H7 (cell line): ENCODE results near the gene KCNAB2. TPM values are rescaled to one million over a fixed set of nuclear protein-coding genes. Genes with fewer than 3 reads are reported as not detected.

Experiments used
- DNase-seq: peaks from one replicate; pipeline ENCODE4 v3.0.0; 2012
- H3K27me3 ChIP-seq: 2 replicates; pipeline ENCODE4 v1.6.0; 2011; ENCODE audit warnings: mild to moderate bottlenecking, low read length; ENCODE audit not compliant: control insufficient read depth, insufficient read depth
- H3K36me3 ChIP-seq: replicated peaks from 2 replicates; pipeline ENCODE4 v1.5.1; 2011; ENCODE audit warnings: low read length; ENCODE audit not compliant: control insufficient read depth, insufficient read depth
- H3K4me3 ChIP-seq: 2 replicates; pipeline ENCODE4 v1.5.1; 2011; ENCODE audit warnings: low read depth, mild to moderate bottlenecking, control low read depth, low read length, moderate library complexity; ENCODE audit not compliant: insufficient read depth
- total RNA-seq: library from RNA; depleted of rRNA; stranded (reverse); fragments of >200 nt; shearing (Covaris generic); gene quantifications from 2 replicates; pipeline ENCODE4 v1.2.3, GENCODE V29; 2014

Gene KCNAB2
- total RNA-seq, 1 experiment from 2014 or later = 6.6 TPM

DNA sequence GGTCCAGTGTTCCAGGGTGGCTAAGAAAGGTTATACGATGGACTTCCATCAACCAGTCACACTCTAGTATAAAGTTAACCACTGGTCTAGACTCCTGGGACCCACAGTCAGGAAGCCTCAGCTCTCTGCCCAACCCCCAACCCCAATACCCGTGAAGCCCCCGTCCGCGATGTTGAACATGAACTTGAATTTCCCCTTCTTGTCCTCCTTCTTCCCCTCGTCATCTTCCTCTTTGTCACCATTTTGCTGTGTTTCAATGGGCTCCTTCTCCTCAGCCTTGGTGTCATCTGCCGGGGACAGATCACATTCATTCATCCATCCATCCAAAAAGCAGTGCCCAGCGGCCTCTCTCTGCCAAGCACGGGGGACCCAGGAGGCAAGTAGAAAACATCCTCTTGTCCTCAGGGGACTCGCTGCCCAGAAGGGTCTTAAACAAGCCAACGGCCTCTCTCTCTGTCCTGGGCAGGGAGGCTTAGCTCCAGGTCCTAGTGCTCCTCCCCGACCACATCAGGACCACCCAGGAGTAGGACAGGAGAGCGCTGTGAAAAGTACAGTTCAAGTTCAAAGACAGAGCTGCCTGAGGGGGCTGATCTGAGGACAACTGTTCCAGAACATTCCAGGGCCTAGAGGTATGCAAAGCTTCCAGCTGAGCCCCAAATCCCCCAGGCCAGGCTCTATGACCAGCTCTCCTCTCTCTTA, 66.5 kb downstream of the KCNAB2 start:
- Histone ChIP-seq H3K4me3 (no peak overlapping the region), H3K27me3 (no peaks in the 10 kb centered on the region), H3K36me3 (no peaks in the 10 kb centered on the region)
- no peak for DNase-seq

DNA sequence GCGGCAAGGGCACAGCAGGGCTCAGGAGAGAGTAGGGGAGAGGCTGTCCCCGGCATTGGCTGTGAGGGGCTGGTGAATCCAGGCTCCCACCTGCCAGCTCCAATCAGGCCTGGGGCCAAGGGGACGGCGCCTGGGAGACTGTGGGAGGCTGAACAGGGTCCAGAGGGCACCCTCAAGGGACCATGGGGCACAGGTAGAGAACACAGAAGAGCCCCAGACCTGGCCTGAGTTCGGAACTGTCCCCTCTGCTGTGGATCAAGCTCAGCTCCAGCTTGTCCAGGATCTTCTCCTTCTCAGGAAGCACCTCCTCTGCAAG, 67.0 kb downstream of the KCNAB2 start:
- H3K27me3 ChIP-seq = no peaks in the 10 kb centered on the region
- no peak for DNase-seq
- no peak overlapping the region for H3K4me3 ChIP-seq
- H3K36me3 ChIP-seq = no peaks in the 10 kb centered on the region

DNA sequence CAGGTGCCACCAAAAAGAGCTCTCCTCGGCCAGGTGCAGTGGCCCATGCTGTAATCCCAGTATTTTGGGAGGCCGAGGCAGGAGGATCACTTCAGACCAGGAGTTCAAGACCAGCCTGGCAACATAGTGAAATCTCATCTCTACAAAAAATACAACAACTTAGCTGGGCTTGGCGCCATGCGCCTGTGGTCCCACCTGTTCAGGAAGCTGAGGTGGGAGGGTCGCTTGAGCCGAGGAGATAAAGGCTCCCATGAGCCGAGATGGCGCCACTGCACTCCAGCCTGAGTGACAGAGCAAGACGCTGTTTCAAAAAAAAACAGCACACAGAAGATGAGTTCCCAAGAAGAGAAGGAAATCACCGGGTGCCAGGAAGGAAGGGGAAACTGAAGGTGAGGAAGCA, 67.4 kb downstream of the KCNAB2 start:
- Histone ChIP-seq H3K36me3 (no peaks in the 10 kb centered on the region), H3K4me3 (no peak overlapping the region), H3K27me3 (no peaks in the 10 kb centered on the region)
- DNase-seq = no peak

DNA sequence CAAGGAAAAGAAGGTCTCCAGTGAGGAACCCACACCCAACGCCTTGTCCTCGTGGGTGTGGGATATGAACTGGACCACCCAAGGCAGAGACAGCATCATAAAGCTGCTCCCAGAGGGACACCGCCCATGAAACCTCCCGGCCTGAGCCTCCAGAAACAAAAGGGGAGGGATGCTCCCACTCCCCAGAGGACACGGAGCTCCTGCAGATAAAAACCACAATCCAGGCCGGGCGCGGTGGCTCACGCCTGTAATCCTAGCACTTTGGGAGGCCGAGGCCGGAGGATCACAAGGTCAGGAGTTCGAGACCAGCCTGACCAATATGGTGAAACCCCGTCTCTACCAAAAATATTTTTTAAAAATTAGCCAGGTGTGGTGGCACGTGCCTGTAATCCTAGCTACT, 68.1 kb downstream of the KCNAB2 start:
- no peak for DNase-seq
- no peak overlapping the region for H3K4me3 ChIP-seq
- H3K36me3 ChIP-seq = no peaks in the 10 kb centered on the region
- H3K27me3 ChIP-seq = no peaks in the 10 kb centered on the region

DNA sequence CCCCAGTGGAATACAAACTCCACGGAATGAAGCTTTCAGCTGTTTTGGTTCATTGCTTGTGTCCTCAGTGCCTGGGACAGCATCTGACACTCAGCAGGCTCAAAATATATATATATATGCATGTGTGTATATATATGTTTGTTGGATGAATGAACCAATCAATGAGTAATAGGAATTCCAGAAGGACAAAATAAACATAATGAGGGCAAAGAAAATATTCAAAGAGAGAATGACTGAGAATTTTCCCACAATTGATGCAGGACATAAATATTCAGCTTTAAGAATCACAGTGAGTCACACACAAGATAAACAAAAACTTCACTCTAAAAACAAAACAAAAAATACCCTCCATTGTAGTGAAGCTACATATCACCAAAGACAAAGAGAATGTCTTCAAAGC, 70.4 kb downstream of the KCNAB2 start:
- H3K27me3 ChIP-seq = no peaks in the 10 kb centered on the region
- no peaks in the 10 kb centered on the region for H3K36me3 ChIP-seq
- no peak overlapping the region for H3K4me3 ChIP-seq
- no peak for DNase-seq

DNA sequence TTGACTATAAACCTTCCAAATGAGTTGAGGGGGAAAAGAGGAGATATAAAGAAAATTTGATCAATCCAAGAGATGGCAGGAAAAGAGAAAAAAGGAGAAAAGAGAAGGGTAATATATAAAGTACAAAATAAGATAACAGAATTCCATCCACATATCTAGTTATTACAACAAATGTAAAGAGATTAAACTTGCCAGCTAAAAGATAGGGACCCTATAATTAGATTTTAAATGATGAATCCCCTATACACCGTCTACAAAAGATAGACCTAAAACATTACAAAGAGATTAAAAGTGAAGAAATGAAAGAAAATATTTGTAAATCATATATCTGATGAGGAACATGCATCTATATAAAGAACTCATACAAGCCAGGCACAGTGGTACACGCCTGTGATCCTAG, 71.4 kb downstream of the KCNAB2 start:
- no peak for DNase-seq
- no peaks in the 10 kb centered on the region for H3K36me3 ChIP-seq
- no peaks in the 10 kb centered on the region for H3K27me3 ChIP-seq
- H3K4me3 ChIP-seq = no peak overlapping the region

DNA sequence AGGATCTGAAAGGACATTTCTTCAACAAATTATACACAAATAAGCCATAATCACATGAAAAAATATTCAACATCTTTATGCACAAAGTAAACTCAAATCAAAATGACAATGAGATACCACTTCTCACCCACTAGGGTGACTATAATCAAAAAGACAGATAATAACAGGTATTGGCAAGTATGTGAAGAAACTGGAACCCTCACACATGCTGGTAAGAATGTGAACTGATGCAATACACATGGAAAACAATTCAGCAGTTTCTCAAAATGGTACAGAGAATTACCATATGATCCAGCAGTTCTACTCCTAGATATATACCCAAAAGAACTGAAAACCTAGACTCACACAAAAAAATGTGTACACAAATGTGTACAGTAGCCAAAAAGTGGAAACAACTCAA, 71.9 kb downstream of the KCNAB2 start:
- no peak overlapping the region for H3K4me3 ChIP-seq
- no peak for DNase-seq
- H3K27me3 ChIP-seq = no peaks in the 10 kb centered on the region
- H3K36me3 ChIP-seq = no peaks in the 10 kb centered on the region

DNA sequence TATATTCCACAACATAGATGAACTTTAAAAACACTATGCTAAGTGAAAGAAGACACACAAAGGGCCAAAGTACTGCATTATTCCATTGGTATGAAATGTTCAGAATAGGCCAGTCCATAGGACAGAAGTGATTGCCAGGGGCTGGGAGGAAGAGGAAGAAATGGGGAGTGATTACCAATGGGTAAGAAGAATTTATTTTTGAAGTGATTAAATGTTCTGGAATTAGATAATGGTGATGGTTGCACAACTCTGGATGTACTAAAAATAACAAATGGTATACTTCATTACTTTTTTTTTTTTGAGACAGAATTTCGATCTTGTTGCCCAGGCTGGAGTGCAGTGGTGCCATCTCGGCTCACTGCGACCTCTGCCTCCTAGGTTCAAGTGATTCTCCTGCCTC, 72.7 kb downstream of the KCNAB2 start:
- H3K4me3 ChIP-seq = no peak overlapping the region
- no peaks in the 10 kb centered on the region for H3K36me3 ChIP-seq
- DNase-seq = no peak
- H3K27me3 ChIP-seq = no peaks in the 10 kb centered on the region

DNA sequence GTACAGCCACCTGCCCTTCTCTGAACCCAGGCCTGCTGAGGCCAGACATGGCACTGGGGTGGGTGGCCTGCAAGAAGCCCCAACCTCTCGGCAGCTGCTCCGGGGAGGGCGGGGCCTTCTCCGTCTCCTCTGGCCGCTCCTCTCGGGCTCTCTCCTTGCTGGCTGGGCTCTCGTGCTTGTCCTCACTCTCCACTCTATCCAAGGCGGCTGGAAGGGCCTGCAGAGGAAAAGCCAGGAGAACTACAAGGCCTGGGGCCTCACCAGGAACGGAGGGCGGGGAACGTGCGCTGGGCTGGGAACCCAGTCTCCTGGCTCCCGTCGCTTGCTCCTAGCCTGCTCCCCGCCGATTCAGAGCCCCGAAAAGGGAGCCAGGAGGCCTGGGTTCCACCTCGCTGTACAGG, 75.3 kb downstream of the KCNAB2 start:
- Histone ChIP-seq H3K4me3 (no peak overlapping the region), H3K36me3 (no peaks in the 10 kb centered on the region), H3K27me3 (no peaks in the 10 kb centered on the region)
- DNase-seq = peak; percentile 59

DNA sequence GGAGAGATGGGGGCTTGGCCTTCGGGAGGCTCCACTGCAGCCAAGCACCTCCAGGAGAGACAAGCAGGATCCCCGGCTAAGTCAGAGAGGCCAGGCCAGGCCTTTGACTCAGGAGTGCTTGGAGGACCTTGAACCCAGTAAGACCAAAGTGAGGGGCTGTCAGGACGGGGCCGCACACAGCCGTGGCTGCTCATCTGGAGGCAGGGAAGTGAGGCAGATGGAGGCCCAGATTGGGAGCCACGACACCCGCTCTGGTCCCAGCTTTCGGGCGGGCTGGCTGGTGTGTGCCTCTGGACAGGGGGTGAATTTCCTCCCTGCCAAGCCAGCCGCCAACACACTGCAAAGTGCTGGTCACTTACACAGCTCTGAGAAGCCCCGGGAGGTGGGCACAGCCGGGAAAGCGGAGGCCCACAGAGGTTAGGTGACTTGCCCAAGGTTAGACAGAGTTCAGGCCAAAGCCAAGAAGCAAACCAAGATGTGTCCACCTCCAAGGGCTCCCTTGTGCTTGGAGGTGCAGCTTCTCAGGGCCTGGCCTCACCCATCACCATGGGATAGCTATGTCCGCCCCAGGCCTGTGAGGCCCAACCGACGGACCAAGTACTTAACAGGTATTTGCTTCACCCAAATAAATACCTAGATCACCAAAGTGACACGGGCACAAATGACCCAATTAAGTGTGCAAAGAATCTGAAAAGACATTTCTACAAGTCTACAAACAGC, 76.1 kb downstream of the KCNAB2 start:
- DNase-seq = peak; percentile 48
- no peaks in the 10 kb centered on the region for H3K36me3 ChIP-seq
- peaks cover under 1% of the 10 kb centered on the region; the same call in 1 of the 2 replicates for H3K27me3 ChIP-seq
- H3K4me3 ChIP-seq = no peak overlapping the region

DNA sequence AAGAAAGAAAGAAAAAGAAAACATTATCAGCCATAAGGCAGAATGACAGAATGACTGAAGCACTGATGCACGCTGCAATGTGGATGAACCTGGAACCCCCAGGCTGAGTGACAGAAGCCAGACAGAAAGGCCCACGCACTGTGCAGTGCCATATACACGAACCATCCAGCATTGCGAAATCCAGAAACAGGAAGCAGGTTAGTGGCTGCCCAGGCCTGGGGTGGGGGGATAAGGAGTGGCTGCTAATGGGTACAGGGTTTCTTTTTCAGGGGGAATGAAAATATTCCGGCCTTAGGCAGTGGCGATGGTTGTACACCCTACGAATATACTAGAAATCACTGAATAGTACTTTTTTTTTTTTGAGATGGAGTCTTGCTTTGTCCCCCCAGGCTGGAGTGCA, 77.4 kb downstream of the KCNAB2 start:
- Histone ChIP-seq H3K4me3 (no peak overlapping the region), H3K36me3 (no peaks in the 10 kb centered on the region), H3K27me3 (peaks cover 4% of the 10 kb centered on the region; the same call in 1 of the 2 replicates)
- no peak for DNase-seq

DNA sequence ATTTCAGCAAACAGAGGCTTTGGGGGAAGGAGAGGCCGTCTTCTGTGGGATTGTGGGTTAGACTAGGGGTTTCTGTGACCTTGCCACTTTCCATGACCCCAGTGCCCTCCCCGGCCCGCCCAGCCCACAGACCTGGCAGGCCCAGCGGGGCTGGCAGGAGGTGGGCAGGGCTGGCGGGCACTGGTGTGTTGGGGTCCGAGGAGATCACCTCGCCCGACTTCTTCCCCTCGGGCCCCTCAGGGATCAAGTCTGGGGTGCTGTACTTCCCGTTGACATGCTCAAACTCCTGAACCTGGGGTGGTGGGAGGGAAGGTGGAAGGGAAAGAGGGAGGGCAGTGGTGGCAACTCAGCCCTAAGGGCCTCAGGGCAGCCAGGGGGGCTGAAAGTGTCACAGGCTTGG, 78.1 kb downstream of the KCNAB2 start:
- Histone ChIP-seq H3K27me3 (peaks cover 10% of the 10 kb centered on the region; the same call in 1 of the 2 replicates), H3K4me3 (no peak overlapping the region), H3K36me3 (no peaks in the 10 kb centered on the region)
- no peak for DNase-seq

DNA sequence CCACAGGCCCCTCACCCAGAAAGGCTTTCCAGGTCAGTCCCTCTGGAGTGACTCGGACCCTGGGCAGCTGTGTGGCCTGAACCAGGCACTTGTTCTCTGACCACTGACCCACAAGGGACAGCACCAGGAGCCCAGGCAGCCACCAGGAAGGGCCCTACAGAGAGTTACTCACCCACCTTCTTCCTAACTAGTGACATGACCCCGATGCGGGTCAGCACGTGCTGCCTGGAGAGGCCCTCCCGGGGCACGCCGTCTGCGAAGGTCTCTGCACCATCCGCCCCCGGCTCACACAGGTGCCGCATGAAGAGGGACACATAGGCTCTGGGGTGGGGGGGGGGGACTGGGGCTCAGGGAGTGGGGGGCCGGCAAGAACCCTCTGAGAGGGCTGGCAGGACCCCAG, 78.7 kb downstream of the KCNAB2 start:
- H3K4me3 ChIP-seq = no peak overlapping the region
- DNase-seq = no peak
- H3K36me3 ChIP-seq = no peaks in the 10 kb centered on the region
- H3K27me3 ChIP-seq = peaks cover 11% of the 10 kb centered on the region; the same call in 1 of the 2 replicates

DNA sequence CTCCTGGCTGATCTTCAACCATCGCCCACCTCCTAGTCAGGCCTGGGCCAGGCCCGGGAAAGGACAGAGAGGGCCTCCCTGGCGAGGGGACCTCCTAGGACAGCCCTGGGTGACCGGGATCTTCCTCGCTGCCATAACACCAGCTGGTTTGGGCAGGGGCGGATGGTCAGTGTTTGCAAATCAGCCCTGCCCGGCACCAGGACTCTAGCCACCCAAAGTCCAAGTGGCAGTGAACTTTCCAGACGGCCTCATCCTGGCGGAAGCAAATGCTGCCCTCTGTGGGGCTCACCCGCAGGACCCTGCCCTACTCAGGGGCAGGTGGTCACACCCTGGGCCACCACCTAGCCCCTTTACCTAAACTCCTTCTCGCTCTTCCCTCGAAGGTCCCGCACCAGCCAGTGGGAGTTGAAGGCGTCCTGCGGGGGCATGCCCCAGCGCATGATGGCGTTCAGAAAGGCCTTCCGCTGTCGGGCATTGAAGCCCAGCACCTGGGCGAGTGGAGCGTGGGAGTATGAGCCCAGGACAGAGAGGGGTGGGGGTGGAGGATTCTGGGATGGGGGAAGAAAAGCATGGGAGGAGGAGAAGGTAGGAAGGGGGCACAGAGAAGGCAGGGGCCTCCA, 79.2 kb downstream of the KCNAB2 start:
- peaks cover 11% of the 10 kb centered on the region; the same call in 1 of the 2 replicates for H3K27me3 ChIP-seq
- no peaks in the 10 kb centered on the region for H3K36me3 ChIP-seq
- no peak overlapping the region for H3K4me3 ChIP-seq
- no peak for DNase-seq

DNA sequence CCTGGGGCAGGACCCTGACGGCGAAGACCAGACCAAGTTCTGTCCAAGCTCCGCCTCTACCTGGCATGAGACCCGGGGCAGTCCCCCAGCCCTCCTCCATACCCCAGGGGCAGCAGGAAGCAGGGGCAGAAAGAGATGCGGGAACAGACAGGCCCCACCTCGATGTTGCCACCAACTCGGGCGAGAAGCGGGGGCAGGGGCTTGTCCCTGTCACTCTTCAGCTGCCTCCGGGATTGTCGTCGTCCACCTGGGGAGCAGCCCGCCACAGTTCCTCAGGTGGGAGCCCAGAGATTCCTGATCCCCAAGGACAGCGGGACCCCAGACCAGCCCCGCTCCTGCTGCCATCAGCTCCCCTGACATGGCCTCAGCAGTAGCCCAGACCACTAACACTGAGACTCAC, 79.7 kb downstream of the KCNAB2 start:
- no peaks in the 10 kb centered on the region for H3K36me3 ChIP-seq
- no peak for DNase-seq
- H3K4me3 ChIP-seq = no peak overlapping the region

More for the DNA sequence above, 79.7 kb downstream of the KCNAB2 start:
- H3K27me3 ChIP-seq = peaks cover 11% of the 10 kb centered on the region; the same call in 1 of the 2 replicates
